HEK293 (cell line): ENCODE results near the gene EDEM3.

Experiments used
- EGR2 ChIP-seq: fragments of 450-650 bp; formaldehyde crosslinking; IDR thresholded peaks from 2 replicates; pipeline ENCODE4 v1.5.1; 2016; ENCODE audit warnings: low read depth, missing biosample characterization, missing genetic modification characterization
- KLF17 ChIP-seq: fragments of 450-650 bp; formaldehyde crosslinking; IDR thresholded peaks from 2 replicates; pipeline ENCODE4 v1.5.1; 2016; ENCODE audit warnings: missing biosample characterization, missing genetic modification characterization
- KLF9 ChIP-seq: fragments of 450-650 bp; formaldehyde crosslinking; IDR thresholded peaks from 2 replicates; pipeline ENCODE4 v1.5.1; 2016; ENCODE audit warnings: missing biosample characterization, missing genetic modification characterization, low read depth
- OSR2 ChIP-seq: fragments of 450-650 bp; formaldehyde crosslinking; IDR thresholded peaks from 2 replicates; pipeline ENCODE4 v1.5.1; 2016; ENCODE audit warnings: missing biosample characterization, missing genetic modification characterization
- SP7 ChIP-seq: fragments of 450-650 bp; formaldehyde crosslinking; IDR thresholded peaks from 2 replicates; pipeline ENCODE4 v1.5.1; 2016; ENCODE audit warnings: missing biosample characterization, missing genetic modification characterization
- TRIM28 ChIP-seq: IDR thresholded peaks from 2 replicates; pipeline ENCODE4 v1.6.1; 2011; ENCODE audit warnings: low read length, control low read depth, borderline replicate concordance
- TSHZ1 ChIP-seq: fragments of 450-650 bp; formaldehyde crosslinking; IDR thresholded peaks from 2 replicates; pipeline ENCODE4 v1.5.1; 2016; ENCODE audit warnings: missing biosample characterization, missing genetic modification characterization, borderline replicate concordance
- ZBTB10 ChIP-seq: fragments of 450-650 bp; formaldehyde crosslinking; IDR thresholded peaks from 2 replicates; pipeline ENCODE4 v1.5.1; 2016; ENCODE audit warnings: missing biosample characterization, missing genetic modification characterization
- ZBTB17 ChIP-seq: fragments of 450-650 bp; formaldehyde crosslinking; IDR thresholded peaks from 2 replicates; pipeline ENCODE4 v1.5.1; 2016; ENCODE audit warnings: missing biosample characterization, missing genetic modification characterization
- ZEB2 ChIP-seq: fragments of 450-650 bp; formaldehyde crosslinking; IDR thresholded peaks from 2 replicates; pipeline ENCODE4 v1.5.1; 2016; ENCODE audit warnings: missing biosample characterization, missing genetic modification characterization
- ZFP3 ChIP-seq: fragments of 450-650 bp; formaldehyde crosslinking; IDR thresholded peaks from 2 replicates; pipeline ENCODE4 v1.5.1; 2016; ENCODE audit warnings: low read depth, missing biosample characterization, missing genetic modification characterization
- ZFP41 ChIP-seq: fragments of 450-650 bp; formaldehyde crosslinking; IDR thresholded peaks from 2 replicates; pipeline ENCODE4 v1.5.1; 2016; ENCODE audit warnings: missing biosample characterization, missing genetic modification characterization, borderline replicate concordance
- ZNF146 ChIP-seq: fragments of 450-650 bp; formaldehyde crosslinking; IDR thresholded peaks from 2 replicates; pipeline ENCODE4 v1.5.1; 2016; ENCODE audit warnings: missing biosample characterization, missing genetic modification characterization
- ZNF16 ChIP-seq: fragments of 450-650 bp; formaldehyde crosslinking; IDR thresholded peaks from 2 replicates; pipeline ENCODE4 v1.5.1; 2016; ENCODE audit warnings: low read depth, missing biosample characterization, missing genetic modification characterization
- ZNF19 ChIP-seq: fragments of 450-650 bp; formaldehyde crosslinking; IDR thresholded peaks from 2 replicates; pipeline ENCODE4; 2016; ENCODE audit warnings: missing biosample characterization, missing genetic modification characterization, low read depth
- ZNF274 ChIP-seq, 2 experiments: fragments of 200-500 bp in 1 of 2; fragments of 450-650 bp in 1 of 2; sonication (Bioruptor generic) in 1 of 2; formaldehyde crosslinking in 1 of 2; IDR thresholded peaks; 2 replicates each; pipeline versions ENCODE4 v1.5.1 to v1.6.1; 2014 to 2016; ENCODE audit warnings: borderline replicate concordance in 1 of 2, inconsistent platforms in 1 of 2, low read length in 1 of 2, missing biosample characterization in 1 of 2, missing genetic modification characterization in 1 of 2
- ZNF280C ChIP-seq: fragments of 450-650 bp; formaldehyde crosslinking; IDR thresholded peaks from 2 replicates; pipeline ENCODE4 v1.5.1; 2016; ENCODE audit warnings: missing biosample characterization, missing genetic modification characterization
- ZNF341 ChIP-seq: fragments of 450-650 bp; formaldehyde crosslinking; IDR thresholded peaks from 2 replicates; pipeline ENCODE4; 2016; ENCODE audit warnings: low read depth, missing biosample characterization, missing genetic modification characterization
- ZNF354C ChIP-seq: fragments of 450-650 bp; formaldehyde crosslinking; IDR thresholded peaks from 2 replicates; pipeline ENCODE4 v1.5.1; 2016; ENCODE audit warnings: missing biosample characterization, missing genetic modification characterization, low read depth, borderline replicate concordance
- ZNF391 ChIP-seq: fragments of 450-650 bp; formaldehyde crosslinking; IDR thresholded peaks from 2 replicates; pipeline ENCODE4 v1.5.1; 2016; ENCODE audit warnings: low read depth, missing biosample characterization, missing genetic modification characterization, borderline replicate concordance
- ZNF423 ChIP-seq: fragments of 450-650 bp; formaldehyde crosslinking; IDR thresholded peaks from 2 replicates; pipeline ENCODE4 v1.5.1; 2016; ENCODE audit warnings: missing biosample characterization, missing genetic modification characterization
- ZNF501 ChIP-seq: fragments of 450-650 bp; formaldehyde crosslinking; IDR thresholded peaks from 2 replicates; pipeline ENCODE4 v1.5.1; 2016; ENCODE audit warnings: missing biosample characterization, missing genetic modification characterization
- ZNF510 ChIP-seq: fragments of 450-650 bp; formaldehyde crosslinking; IDR thresholded peaks from 2 replicates; pipeline ENCODE4 v1.5.1; 2018; ENCODE audit warnings: mild to moderate bottlenecking, missing genetic modification characterization, missing biosample characterization; ENCODE audit not compliant: insufficient replicate concordance
- ZNF580 ChIP-seq: fragments of 450-650 bp; formaldehyde crosslinking; IDR thresholded peaks from 2 replicates; pipeline ENCODE4 v1.5.1; 2016; ENCODE audit warnings: missing biosample characterization, missing genetic modification characterization
- ZNF585B ChIP-seq: fragments of 450-650 bp; formaldehyde crosslinking; IDR thresholded peaks from 2 replicates; pipeline ENCODE4 v1.5.1; 2016; ENCODE audit warnings: missing biosample characterization, missing genetic modification characterization
- ZNF704 ChIP-seq: fragments of 450-650 bp; formaldehyde crosslinking; IDR thresholded peaks from 2 replicates; pipeline ENCODE4 v1.5.1; 2016; ENCODE audit warnings: missing biosample characterization, missing genetic modification characterization

EDEM3 gene

GRCh38 chr1:184755226-184756065 lies 788 bp upstream of the EDEM3 start (continued):
- TF ChIP-seq TRIM28, result no peak; the same call in 1 of the 2 replicates
- TF ChIP-seq ZFP41, result no peak
- TF ChIP-seq ZBTB10 (tag by site-specific recombination), result peak; percentile 28; the same call in 1 of the 2 replicates
- TF ChIP-seq ZNF280C (tag by site-specific recombination), result no peak
- no peak for TF ChIP-seq ZFP3
- TF ChIP-seq ZNF16 (tag by site-specific recombination), result no peak
- TF ChIP-seq KLF9 (tag by site-specific recombination), result no peak
- TF ChIP-seq OSR2 (tag by site-specific recombination), result peak; percentile 48; the same call in 1 of the 2 replicates
- no peak for TF ChIP-seq ZNF274 (IDR thresholded peaks at IDR 0.05; ENCODE audit: low read length)
- TF ChIP-seq ZNF274 (tag by site-specific recombination; IDR thresholded peaks at IDR 0.05; ENCODE audit: borderline replicate concordance), result no peak
- TF ChIP-seq EGR2, result no peak
- TF ChIP-seq KLF17 (tag by site-specific recombination), result no peak
- no peak for TF ChIP-seq ZNF341 (tag by site-specific recombination)
- no peak; the same call in 1 of the 2 replicates for TF ChIP-seq ZEB2 (tag by site-specific recombination)
- no peak; the same call in 1 of the 2 replicates for TF ChIP-seq ZNF501 (tag by site-specific recombination)
- no peak for TF ChIP-seq ZNF423 (tag by site-specific recombination)
- no peak for TF ChIP-seq SP7 (tag by site-specific recombination)
- TF ChIP-seq ZNF580 (tag by site-specific recombination), result peak; percentile 6; the same call in 1 of the 2 replicates
- no peak for TF ChIP-seq ZNF704 (tag by site-specific recombination)
- TF ChIP-seq ZNF19, result no peak
- no peak for TF ChIP-seq ZNF146
- no peak for TF ChIP-seq ZNF354C (tag by site-specific recombination)
- TF ChIP-seq ZNF585B (tag by site-specific recombination), result no peak
- peak; percentile 49 for TF ChIP-seq ZBTB17 (tag by site-specific recombination)
- TF ChIP-seq ZNF510, result no peak
- no peak for TF ChIP-seq ZNF391 (tag by site-specific recombination)
- no peak for TF ChIP-seq TSHZ1
